K562 (cell line): ENCODE results near the gene SZT2. TPM values are rescaled to one million over a fixed set of nuclear protein-coding genes. Genes with fewer than 3 reads are reported as not detected.

Source experiments
- ATF4 ChIP-seq: fragments of 450-650 bp; formaldehyde crosslinking; IDR thresholded peaks from 2 replicates; pipeline ENCODE4 v1.4.0; 2022; ENCODE audit warnings: mild to moderate bottlenecking, moderate library complexity
- BRF2 ChIP-seq: IDR thresholded peaks from 3 replicates; pipeline ENCODE4 v1.6.1; 2011; ENCODE audit warnings: borderline replicate concordance, mild to moderate bottlenecking; ENCODE audit not compliant: insufficient read length, insufficient read depth
- EP300 ChIP-seq: IDR thresholded peaks from 2 replicates; pipeline ENCODE4 v1.6.1; 2012; ENCODE audit warnings: low read length, improper control_type of control experiment
- FOXM1 ChIP-seq, 2 experiments: fragments of 450-650 bp in 1 of 2; sonication (generic) in 1 of 2; formaldehyde crosslinking in 1 of 2; IDR thresholded peaks; 2 replicates each; pipeline versions ENCODE4 v1.6.1 to v1.9.0; 2017 to 2022; ENCODE audit warnings: low read depth in 2 of 2, mild to moderate bottlenecking in 2 of 2, missing genetic modification reagents in 1 of 2, moderate library complexity in 1 of 2
- KLF16 ChIP-seq: IDR thresholded peaks from 2 replicates; pipeline ENCODE4 v1.6.1; 2016; ENCODE audit warnings: antibody characterized with exemption
- MEIS2 ChIP-seq: fragments of 450-650 bp; IDR thresholded peaks from 2 replicates; pipeline ENCODE4 v1.6.1; 2014; ENCODE audit warnings: mild to moderate bottlenecking; ENCODE audit not compliant: partially characterized antibody
- NONO ChIP-seq, 2 experiments: fragments of 200-400 bp in 1 of 2; fragments of 450-650 bp in 1 of 2; formaldehyde crosslinking in 1 of 2; IDR thresholded peaks; 2 replicates each; pipeline ENCODE4 v1.6.1; 2017; ENCODE audit warnings: low read depth in 2 of 2, mild to moderate bottlenecking in 2 of 2, moderate library complexity in 2 of 2, low read length in 1 of 2
- PHF8 ChIP-seq: fragments of 200-600 bp; sonication (generic); IDR thresholded peaks from 2 replicates; pipeline ENCODE4 v1.6.1; 2012; ENCODE audit warnings: mixed run types, mild to moderate bottlenecking, inconsistent platforms, low read length, moderate library complexity, borderline replicate concordance
- PRPF4 ChIP-seq: fragments of 200-400 bp; formaldehyde crosslinking; IDR thresholded peaks from one replicate; pipeline ENCODE4 v1.6.1; 2017; ENCODE audit warnings: low read length, low read depth, mild to moderate bottlenecking; ENCODE audit not compliant: insufficient read depth, poor library complexity, severe bottlenecking
- RBM17 ChIP-seq: fragments of 200-400 bp; formaldehyde crosslinking; IDR thresholded peaks from 2 replicates; pipeline ENCODE4 v1.6.1; 2017; ENCODE audit warnings: low read depth, mild to moderate bottlenecking, low read length, borderline replicate concordance
- SMAD2 ChIP-seq: fragments of 150-350 bp; IDR thresholded peaks from 2 replicates; pipeline ENCODE4 v1.6.1; 2014; ENCODE audit warnings: low read depth, mild to moderate bottlenecking, low read length
- SMARCC2 ChIP-seq: fragments of 450-650 bp; IDR thresholded peaks from 2 replicates; pipeline ENCODE4 v1.6.1; 2017; ENCODE audit warnings: antibody characterized with exemption, moderate library complexity, mild to moderate bottlenecking, low read depth
- ZNF197 ChIP-seq: fragments of 200-800 bp; sonication (Bioruptor generic); IDR thresholded peaks from 2 replicates; pipeline ENCODE4 v1.6.1; 2016; ENCODE audit warnings: low read depth, missing genetic modification characterization, missing compliant biosample characterization
- ZNF239 ChIP-seq: fragments of 250-450 bp; sonication (Bioruptor Pico); IDR thresholded peaks from 2 replicates; pipeline ENCODE4 v1.4.0; 2020; ENCODE audit warnings: mild to moderate bottlenecking
- ZNF561 ChIP-seq: fragments of 450-650 bp; formaldehyde crosslinking; conservative IDR thresholded peaks from 2 replicates; pipeline ENCODE4 v1.4.0; 2020; ENCODE audit warnings: mild to moderate bottlenecking, moderate library complexity
- ZNF766 ChIP-seq: fragments of 200-800 bp; sonication (Bioruptor generic); conservative IDR thresholded peaks from 2 replicates; pipeline ENCODE4 v1.6.1; 2016; ENCODE audit warnings: missing genetic modification characterization, missing compliant biosample characterization
- polyA plus RNA-seq, 8 experiments: library from polyadenylated mRNA; depleted of rRNA in 4 of 8; stranded (reverse) in 5 of 8; unstranded in 3 of 8; fragments of >200 nt; fragmentation: Nextera tagmentation in 2 of 8; fragmentation: Illumina TruSeq in 1 of 8; extraction: Ambion mirVana in 2 of 8; extraction: Trizol in 1 of 8; gene quantifications; 2 replicates each; pipeline versions ENCODE4 v1.2.1 to v1.2.3, GENCODE V29; 2011 to 2014; ENCODE audit warnings: inconsistent platforms in 1 of 8, missing spikeins in 1 of 8
- total RNA-seq, 7 experiments: library from RNA; depleted of rRNA in 6 of 7; stranded (reverse); fragments of >200 nt in 6 of 7; fragmentation: Illumina TruSeq in 2 of 7; extraction: Trizol in 2 of 7; gene quantifications; 2 replicates each; pipeline versions ENCODE4 v1.2.1 to v1.2.3, GENCODE V29; 2011 to 2021; ENCODE audit warnings: low replicate concordance in 1 of 7
- TF ChIP-seq, protein P1 (sequence below): fragments of 250-450 bp; sonication (Bioruptor Pico); IDR thresholded peaks from 2 replicates; pipeline ENCODE4 v1.5.0; 2022; ENCODE audit warnings: mild to moderate bottlenecking
- TF ChIP-seq, protein P2 (sequence below), 2 experiments: fragments of 450-650 bp; IDR thresholded peaks; 2 replicates each; pipeline ENCODE4 v1.6.1; 2018; ENCODE audit warnings: mild to moderate bottlenecking in 2 of 2, low read depth in 1 of 2; ENCODE audit not compliant: partially characterized antibody in 2 of 2
- TF ChIP-seq, protein P3 (sequence below): IDR thresholded peaks from 2 replicates; pipeline ENCODE4 v1.6.1; 2011; ENCODE audit not compliant: insufficient read length; ENCODE audit errors: extremely low read depth

Gene SZT2
- total and polyA plus RNA-seq, 9 of the 15 experiments (the other 6 are each of a cell fraction or from before 2014, with no cell fraction given), result 0.88 to 31.0 (median 12.8) TPM

DNA sequence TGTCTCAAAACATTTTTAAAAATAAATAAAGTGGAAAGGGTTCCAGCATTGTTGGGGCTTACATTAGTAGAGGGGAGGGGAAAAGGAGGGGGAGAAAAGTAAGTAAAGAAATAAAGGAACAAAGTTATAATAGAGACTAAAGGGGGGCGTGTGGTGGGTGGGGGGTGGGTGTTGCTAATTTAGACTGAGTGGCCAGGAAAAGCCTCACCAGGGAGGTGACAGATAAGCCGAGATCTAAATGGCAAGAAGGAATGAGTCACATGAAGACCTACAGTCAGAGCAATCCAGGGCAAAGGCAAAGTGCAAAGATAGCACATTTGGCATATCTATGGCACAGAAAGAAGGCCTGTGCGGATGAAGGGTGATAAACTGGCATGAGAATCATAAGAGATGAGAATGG, 44.6 kb upstream of the SZT2 start (continued):
- peak; percentile 27 for TF ChIP-seq MEIS2
- TF ChIP-seq, protein P1, sequence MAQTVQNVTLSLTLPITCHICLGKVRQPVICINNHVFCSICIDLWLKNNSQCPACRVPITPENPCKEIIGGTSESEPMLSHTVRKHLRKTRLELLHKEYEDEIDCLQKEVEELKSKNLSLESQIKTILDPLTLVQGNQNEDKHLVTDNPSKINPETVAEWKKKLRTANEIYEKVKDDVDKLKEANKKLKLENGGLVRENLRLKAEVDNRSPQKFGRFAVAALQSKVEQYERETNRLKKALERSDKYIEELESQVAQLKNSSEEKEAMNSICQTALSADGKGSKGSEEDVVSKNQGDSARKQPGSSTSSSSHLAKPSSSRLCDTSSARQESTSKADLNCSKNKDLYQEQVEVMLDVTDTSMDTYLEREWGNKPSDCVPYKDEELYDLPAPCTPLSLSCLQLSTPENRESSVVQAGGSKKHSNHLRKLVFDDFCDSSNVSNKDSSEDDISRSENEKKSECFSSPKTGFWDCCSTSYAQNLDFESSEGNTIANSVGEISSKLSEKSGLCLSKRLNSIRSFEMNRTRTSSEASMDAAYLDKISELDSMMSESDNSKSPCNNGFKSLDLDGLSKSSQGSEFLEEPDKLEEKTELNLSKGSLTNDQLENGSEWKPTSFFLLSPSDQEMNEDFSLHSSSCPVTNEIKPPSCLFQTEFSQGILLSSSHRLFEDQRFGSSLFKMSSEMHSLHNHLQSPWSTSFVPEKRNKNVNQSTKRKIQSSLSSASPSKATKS (CRISPR knock-in tag), result no peak
- no peak for TF ChIP-seq SMAD2
- peak; percentile 50; the same call in 1 of the 2 replicates for TF ChIP-seq FOXM1 (IDR thresholded peaks at IDR 0.05; ENCODE audit: low read depth)
- no peak for TF ChIP-seq FOXM1 (CRISPR knock-in tag; IDR thresholded peaks at IDR 0.05; ENCODE audit: low read depth)
- TF ChIP-seq PRPF4, result no peak
- no peak for TF ChIP-seq ZNF766
- TF ChIP-seq BRF2, result no peak
- no peak for TF ChIP-seq RBM17
- TF ChIP-seq, protein P2, sequence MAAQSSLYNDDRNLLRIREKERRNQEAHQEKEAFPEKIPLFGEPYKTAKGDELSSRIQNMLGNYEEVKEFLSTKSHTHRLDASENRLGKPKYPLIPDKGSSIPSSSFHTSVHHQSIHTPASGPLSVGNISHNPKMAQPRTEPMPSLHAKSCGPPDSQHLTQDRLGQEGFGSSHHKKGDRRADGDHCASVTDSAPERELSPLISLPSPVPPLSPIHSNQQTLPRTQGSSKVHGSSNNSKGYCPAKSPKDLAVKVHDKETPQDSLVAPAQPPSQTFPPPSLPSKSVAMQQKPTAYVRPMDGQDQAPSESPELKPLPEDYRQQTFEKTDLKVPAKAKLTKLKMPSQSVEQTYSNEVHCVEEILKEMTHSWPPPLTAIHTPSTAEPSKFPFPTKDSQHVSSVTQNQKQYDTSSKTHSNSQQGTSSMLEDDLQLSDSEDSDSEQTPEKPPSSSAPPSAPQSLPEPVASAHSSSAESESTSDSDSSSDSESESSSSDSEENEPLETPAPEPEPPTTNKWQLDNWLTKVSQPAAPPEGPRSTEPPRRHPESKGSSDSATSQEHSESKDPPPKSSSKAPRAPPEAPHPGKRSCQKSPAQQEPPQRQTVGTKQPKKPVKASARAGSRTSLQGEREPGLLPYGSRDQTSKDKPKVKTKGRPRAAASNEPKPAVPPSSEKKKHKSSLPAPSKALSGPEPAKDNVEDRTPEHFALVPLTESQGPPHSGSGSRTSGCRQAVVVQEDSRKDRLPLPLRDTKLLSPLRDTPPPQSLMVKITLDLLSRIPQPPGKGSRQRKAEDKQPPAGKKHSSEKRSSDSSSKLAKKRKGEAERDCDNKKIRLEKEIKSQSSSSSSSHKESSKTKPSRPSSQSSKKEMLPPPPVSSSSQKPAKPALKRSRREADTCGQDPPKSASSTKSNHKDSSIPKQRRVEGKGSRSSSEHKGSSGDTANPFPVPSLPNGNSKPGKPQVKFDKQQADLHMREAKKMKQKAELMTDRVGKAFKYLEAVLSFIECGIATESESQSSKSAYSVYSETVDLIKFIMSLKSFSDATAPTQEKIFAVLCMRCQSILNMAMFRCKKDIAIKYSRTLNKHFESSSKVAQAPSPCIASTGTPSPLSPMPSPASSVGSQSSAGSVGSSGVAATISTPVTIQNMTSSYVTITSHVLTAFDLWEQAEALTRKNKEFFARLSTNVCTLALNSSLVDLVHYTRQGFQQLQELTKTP (IDR thresholded peaks at IDR 0.05; ENCODE audit: low read depth in 1 of 2, partially characterized antibody in 2 of 2), result no peak
- TF ChIP-seq ZNF561 (CRISPR knock-in tag), result no peak
- TF ChIP-seq ZNF197 (CRISPR knock-in tag), result no peak
- no peak for TF ChIP-seq NONO (IDR thresholded peaks at IDR 0.05; ENCODE audit: low read depth in 2 of 2, low read length in 1 of 2)
- TF ChIP-seq, protein P3, sequence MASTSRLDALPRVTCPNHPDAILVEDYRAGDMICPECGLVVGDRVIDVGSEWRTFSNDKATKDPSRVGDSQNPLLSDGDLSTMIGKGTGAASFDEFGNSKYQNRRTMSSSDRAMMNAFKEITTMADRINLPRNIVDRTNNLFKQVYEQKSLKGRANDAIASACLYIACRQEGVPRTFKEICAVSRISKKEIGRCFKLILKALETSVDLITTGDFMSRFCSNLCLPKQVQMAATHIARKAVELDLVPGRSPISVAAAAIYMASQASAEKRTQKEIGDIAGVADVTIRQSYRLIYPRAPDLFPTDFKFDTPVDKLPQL, result no peak
- TF ChIP-seq ZNF239 (CRISPR knock-in tag), result no peak
- no peak for TF ChIP-seq PHF8
- TF ChIP-seq KLF16, result peak; percentile 64; the same call in 1 of the 2 replicates
- TF ChIP-seq SMARCC2, result peak; percentile 67; the same call in 1 of the 2 replicates
- TF ChIP-seq EP300, result peak; percentile 66; the same call in 1 of the 2 replicates
- no peak for TF ChIP-seq ATF4 (CRISPR knock-in tag)
